Measurements from ENCODE around the gene HAO2. TPM values are rescaled to one million over a fixed set of nuclear protein-coding genes. Genes with fewer than 3 reads are reported as not detected.
A peak's percentile ranks its signal among the peaks of the same experiment; 100 is the strongest.

The HAO2 gene
- total and polyA plus RNA-seq, 2 experiments from 2014 or later, result not detected

DNA sequence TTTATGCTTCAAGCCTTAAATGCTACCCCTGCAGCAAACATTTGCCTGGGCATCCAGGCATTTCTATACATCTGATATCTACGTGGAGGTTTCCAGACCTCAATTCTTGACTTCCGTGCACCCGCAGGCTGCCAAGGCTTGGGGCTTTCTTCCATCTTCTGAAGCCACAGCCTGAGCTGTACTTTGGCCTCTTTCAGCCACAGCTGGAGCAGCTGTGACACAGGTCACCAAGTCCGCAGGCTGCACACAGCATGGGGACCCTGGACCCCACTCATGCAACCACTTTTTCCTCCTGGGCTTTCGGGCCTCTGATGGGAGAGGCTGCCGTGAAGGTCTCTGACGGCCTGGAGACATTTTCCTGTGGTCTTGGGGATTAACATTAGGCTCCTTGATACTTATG, 5.4 kb upstream of the HAO2 start:
- Mint-ChIP-seq H3K36me3 (ENCODE audit: low read depth) (no peaks in the 10 kb centered on the region), H3K4me3 (no peak overlapping the region), H3K9me3 (no peaks in the 10 kb centered on the region), H3K27me3 (ENCODE audit: insufficient read depth, low read depth, poor library complexity) (peaks cover 3% of the 10 kb centered on the region), H3K27ac (no peak overlapping the region), H3K4me1 (peaks cover 18% of the 10 kb centered on the region)
- no peaks in the 10 kb centered on the region for H3K79me2 ChIP-seq (replicated peaks; ENCODE audit: insufficient read depth)
- H3K27me3 ChIP-seq (ENCODE audit: insufficient read depth), result no peaks in the 10 kb centered on the region
- H2AFZ ChIP-seq, result peak overlapping the region; percentile 81
- 0 out of 2 replicates have a peak, but pooled peaks cover 3% of the 10 kb centered on the region for H3K4me1 ChIP-seq (ENCODE audit: insufficient read depth)
- ATAC-seq (no peak), DNase-seq (ENCODE audit: low spot score) (no peak)
- peaks cover 5% of the 10 kb centered on the region; the same call in 1 of the 2 replicates for H3K9me2 ChIP-seq (ENCODE audit: insufficient read depth)
- TF ChIP-seq ZNF114 (CRISPR knock-in tag; IDR thresholded peaks at IDR 0.05) (no peak), JUNB (IDR thresholded peaks at IDR 0.05; ENCODE audit: unreplicated experiment) (no peak), CREB1 (CRISPR knock-in tag; IDR thresholded peaks at IDR 0.05; ENCODE audit: low read depth) (no peak), EZH2 (IDR thresholded peaks at IDR 0.05; ENCODE audit: low read depth, unreplicated experiment) (no peak), EZH2phosphoT487 (IDR thresholded peaks at IDR 0.05; ENCODE audit: unreplicated experiment) (no peak), POLR2AphosphoS5 (IDR thresholded peaks at IDR 0.05; ENCODE audit: low read depth) (no peak), STAT1 (IDR thresholded peaks at IDR 0.05; ENCODE audit: unreplicated experiment) (no peak), NANOG (IDR thresholded peaks at IDR 0.05; ENCODE audit: borderline replicate concordance) (no peak), ZNF331 (CRISPR knock-in tag; IDR thresholded peaks at IDR 0.05; ENCODE audit: low read depth) (no peak)
- TF ChIP-seq, protein P1, sequence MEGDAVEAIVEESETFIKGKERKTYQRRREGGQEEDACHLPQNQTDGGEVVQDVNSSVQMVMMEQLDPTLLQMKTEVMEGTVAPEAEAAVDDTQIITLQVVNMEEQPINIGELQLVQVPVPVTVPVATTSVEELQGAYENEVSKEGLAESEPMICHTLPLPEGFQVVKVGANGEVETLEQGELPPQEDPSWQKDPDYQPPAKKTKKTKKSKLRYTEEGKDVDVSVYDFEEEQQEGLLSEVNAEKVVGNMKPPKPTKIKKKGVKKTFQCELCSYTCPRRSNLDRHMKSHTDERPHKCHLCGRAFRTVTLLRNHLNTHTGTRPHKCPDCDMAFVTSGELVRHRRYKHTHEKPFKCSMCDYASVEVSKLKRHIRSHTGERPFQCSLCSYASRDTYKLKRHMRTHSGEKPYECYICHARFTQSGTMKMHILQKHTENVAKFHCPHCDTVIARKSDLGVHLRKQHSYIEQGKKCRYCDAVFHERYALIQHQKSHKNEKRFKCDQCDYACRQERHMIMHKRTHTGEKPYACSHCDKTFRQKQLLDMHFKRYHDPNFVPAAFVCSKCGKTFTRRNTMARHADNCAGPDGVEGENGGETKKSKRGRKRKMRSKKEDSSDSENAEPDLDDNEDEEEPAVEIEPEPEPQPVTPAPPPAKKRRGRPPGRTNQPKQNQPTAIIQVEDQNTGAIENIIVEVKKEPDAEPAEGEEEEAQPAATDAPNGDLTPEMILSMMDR (conservative IDR thresholded peaks at IDR 0.05; ENCODE audit: low read depth in 2 of 2), result no peak
- TF ChIP-seq, protein P2, sequence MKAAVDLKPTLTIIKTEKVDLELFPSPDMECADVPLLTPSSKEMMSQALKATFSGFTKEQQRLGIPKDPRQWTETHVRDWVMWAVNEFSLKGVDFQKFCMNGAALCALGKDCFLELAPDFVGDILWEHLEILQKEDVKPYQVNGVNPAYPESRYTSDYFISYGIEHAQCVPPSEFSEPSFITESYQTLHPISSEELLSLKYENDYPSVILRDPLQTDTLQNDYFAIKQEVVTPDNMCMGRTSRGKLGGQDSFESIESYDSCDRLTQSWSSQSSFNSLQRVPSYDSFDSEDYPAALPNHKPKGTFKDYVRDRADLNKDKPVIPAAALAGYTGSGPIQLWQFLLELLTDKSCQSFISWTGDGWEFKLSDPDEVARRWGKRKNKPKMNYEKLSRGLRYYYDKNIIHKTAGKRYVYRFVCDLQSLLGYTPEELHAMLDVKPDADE (IDR thresholded peaks at IDR 0.05), result no peak
- TF ChIP-seq, protein P3, sequence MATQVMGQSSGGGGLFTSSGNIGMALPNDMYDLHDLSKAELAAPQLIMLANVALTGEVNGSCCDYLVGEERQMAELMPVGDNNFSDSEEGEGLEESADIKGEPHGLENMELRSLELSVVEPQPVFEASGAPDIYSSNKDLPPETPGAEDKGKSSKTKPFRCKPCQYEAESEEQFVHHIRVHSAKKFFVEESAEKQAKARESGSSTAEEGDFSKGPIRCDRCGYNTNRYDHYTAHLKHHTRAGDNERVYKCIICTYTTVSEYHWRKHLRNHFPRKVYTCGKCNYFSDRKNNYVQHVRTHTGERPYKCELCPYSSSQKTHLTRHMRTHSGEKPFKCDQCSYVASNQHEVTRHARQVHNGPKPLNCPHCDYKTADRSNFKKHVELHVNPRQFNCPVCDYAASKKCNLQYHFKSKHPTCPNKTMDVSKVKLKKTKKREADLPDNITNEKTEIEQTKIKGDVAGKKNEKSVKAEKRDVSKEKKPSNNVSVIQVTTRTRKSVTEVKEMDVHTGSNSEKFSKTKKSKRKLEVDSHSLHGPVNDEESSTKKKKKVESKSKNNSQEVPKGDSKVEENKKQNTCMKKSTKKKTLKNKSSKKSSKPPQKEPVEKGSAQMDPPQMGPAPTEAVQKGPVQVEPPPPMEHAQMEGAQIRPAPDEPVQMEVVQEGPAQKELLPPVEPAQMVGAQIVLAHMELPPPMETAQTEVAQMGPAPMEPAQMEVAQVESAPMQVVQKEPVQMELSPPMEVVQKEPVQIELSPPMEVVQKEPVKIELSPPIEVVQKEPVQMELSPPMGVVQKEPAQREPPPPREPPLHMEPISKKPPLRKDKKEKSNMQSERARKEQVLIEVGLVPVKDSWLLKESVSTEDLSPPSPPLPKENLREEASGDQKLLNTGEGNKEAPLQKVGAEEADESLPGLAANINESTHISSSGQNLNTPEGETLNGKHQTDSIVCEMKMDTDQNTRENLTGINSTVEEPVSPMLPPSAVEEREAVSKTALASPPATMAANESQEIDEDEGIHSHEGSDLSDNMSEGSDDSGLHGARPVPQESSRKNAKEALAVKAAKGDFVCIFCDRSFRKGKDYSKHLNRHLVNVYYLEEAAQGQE (IDR thresholded peaks at IDR 0.05; ENCODE audit: unreplicated experiment), result no peak
- TF ChIP-seq, protein P4, sequence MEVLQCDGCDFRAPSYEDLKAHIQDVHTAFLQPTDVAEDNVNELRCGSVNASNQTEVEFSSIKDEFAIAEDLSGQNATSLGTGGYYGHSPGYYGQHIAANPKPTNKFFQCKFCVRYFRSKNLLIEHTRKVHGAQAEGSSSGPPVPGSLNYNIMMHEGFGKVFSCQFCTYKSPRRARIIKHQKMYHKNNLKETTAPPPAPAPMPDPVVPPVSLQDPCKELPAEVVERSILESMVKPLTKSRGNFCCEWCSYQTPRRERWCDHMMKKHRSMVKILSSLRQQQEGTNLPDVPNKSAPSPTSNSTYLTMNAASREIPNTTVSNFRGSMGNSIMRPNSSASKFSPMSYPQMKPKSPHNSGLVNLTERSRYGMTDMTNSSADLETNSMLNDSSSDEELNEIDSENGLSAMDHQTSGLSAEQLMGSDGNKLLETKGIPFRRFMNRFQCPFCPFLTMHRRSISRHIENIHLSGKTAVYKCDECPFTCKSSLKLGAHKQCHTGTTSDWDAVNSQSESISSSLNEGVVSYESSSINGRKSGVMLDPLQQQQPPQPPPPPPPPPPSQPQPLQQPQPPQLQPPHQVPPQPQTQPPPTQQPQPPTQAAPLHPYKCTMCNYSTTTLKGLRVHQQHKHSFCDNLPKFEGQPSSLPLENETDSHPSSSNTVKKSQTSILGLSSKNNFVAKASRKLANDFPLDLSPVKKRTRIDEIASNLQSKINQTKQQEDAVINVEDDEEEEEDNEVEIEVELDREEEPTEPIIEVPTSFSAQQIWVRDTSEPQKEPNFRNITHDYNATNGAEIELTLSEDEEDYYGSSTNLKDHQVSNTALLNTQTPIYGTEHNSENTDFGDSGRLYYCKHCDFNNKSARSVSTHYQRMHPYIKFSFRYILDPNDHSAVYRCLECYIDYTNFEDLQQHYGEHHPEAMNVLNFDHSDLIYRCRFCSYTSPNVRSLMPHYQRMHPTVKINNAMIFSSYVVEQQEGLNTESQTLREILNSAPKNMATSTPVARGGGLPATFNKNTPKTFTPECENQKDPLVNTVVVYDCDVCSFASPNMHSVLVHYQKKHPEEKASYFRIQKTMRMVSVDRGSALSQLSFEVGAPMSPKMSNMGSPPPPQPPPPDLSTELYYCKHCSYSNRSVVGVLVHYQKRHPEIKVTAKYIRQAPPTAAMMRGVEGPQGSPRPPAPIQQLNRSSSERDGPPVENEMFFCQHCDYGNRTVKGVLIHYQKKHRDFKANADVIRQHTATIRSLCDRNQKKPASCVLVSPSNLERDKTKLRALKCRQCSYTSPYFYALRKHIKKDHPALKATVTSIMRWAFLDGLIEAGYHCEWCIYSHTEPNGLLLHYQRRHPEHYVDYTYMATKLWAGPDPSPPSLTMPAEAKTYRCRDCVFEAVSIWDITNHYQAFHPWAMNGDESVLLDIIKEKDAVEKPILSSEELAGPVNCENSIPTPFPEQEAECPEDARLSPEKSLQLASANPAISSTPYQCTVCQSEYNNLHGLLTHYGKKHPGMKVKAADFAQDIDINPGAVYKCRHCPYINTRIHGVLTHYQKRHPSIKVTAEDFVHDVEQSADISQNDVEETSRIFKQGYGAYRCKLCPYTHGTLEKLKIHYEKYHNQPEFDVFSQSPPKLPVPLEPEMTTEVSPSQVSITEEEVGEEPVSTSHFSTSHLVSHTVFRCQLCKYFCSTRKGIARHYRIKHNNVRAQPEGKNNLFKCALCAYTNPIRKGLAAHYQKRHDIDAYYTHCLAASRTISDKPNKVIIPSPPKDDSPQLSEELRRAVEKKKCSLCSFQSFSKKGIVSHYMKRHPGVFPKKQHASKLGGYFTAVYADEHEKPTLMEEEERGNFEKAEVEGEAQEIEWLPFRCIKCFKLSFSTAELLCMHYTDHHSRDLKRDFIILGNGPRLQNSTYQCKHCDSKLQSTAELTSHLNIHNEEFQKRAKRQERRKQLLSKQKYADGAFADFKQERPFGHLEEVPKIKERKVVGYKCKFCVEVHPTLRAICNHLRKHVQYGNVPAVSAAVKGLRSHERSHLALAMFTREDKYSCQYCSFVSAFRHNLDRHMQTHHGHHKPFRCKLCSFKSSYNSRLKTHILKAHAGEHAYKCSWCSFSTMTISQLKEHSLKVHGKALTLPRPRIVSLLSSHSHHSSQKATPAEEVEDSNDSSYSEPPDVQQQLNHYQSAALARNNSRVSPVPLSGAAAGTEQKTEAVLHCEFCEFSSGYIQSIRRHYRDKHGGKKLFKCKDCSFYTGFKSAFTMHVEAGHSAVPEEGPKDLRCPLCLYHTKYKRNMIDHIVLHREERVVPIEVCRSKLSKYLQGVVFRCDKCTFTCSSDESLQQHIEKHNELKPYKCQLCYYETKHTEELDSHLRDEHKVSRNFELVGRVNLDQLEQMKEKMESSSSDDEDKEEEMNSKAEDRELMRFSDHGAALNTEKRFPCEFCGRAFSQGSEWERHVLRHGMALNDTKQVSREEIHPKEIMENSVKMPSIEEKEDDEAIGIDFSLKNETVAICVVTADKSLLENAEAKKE (CRISPR knock-in tag; IDR thresholded peaks at IDR 0.05), result no peak
- no peaks in the 10 kb centered on the region for H3F3A ChIP-seq (replicated peaks; ENCODE audit: low read depth)
- H4K20me1 ChIP-seq (replicated peaks; ENCODE audit: insufficient read depth), result no peaks in the 10 kb centered on the region
- no peaks in the 10 kb centered on the region for H3K36me3 ChIP-seq (ENCODE audit: insufficient read depth)
- no peak overlapping the region; the same call in 1 of the 2 replicates for H3K27ac ChIP-seq (ENCODE audit: low read depth)
- no peak overlapping the region for H3K4me2 ChIP-seq
- H3K4me3 ChIP-seq, result no peak overlapping the region
